ENCODE results near the gene HABP4. TPM values are rescaled to one million over a fixed set of nuclear protein-coding genes. Genes with fewer than 3 reads are reported as not detected.
A peak's percentile ranks its signal among the peaks of the same experiment; 100 is the strongest.

The HABP4 gene
- total and polyA plus RNA-seq, 9 of the 15 experiments (the other 6 are each of a cell fraction or from before 2014, with no cell fraction given), result 0.38 to 2.4 (median 1.9) TPM

DNA sequence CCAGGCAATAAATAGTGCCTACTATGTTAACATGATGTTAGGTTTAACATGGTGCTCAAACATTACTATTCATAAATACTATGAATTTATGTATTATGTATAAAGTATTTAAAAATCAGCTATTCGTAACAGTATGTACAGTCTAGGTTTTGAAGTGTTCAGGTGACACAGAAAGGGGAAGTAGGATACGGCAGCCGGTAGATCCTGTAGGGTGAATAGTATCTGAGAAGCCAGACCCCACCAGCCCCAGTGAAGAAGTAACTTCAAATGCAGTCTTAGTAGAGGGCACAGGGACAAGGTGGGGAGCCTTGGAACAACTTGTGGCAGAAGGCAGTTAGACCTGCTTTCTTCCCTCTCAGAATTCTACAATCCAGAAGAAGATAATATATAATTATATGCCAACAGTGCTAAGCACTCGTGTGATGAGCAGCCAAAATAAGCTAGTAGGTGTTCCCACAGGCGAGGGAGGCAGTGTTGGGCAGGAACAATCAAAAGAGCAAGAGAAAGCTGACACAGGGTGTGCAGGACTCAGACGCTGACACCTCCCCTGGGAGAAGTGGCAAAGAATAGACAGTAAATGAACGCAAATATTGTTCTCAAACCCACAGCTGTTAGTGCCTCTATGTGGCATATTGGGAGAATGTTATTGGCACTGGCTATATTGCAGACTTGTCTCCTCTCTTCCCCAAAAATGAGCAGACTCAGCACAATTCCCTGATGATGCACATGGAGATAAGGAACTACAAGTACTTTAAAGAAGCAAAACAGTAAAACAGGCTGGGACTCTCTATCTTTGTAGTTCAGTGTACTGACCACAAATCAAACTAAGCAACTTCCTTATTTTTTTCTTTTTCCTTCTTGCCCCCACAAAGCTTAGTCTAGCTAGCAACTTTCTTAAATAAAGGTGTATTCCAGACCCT is 36.4 kb upstream of the HABP4 start (continued):
- TF ChIP-seq DPF2 (IDR thresholded peaks at IDR 0.05), result 0 out of 2 replicates have a peak, but pooled peaks have one; percentile 18
- no peak for TF ChIP-seq ZNF24 (IDR thresholded peaks at IDR 0.05)
- TF ChIP-seq, protein P1, sequence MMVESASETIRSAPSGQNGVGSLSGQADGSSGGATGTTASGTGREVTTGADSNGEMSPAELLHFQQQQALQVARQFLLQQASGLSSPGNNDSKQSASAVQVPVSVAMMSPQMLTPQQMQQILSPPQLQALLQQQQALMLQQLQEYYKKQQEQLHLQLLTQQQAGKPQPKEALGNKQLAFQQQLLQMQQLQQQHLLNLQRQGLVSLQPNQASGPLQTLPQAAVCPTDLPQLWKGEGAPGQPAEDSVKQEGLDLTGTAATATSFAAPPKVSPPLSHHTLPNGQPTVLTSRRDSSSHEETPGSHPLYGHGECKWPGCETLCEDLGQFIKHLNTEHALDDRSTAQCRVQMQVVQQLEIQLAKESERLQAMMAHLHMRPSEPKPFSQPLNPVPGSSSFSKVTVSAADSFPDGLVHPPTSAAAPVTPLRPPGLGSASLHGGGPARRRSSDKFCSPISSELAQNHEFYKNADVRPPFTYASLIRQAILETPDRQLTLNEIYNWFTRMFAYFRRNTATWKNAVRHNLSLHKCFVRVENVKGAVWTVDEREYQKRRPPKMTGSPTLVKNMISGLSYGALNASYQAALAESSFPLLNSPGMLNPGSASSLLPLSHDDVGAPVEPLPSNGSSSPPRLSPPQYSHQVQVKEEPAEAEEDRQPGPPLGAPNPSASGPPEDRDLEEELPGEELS (CRISPR knock-in tag; IDR thresholded peaks at IDR 0.05; ENCODE audit: borderline replicate concordance), result no peak
- TF ChIP-seq, protein P2, sequence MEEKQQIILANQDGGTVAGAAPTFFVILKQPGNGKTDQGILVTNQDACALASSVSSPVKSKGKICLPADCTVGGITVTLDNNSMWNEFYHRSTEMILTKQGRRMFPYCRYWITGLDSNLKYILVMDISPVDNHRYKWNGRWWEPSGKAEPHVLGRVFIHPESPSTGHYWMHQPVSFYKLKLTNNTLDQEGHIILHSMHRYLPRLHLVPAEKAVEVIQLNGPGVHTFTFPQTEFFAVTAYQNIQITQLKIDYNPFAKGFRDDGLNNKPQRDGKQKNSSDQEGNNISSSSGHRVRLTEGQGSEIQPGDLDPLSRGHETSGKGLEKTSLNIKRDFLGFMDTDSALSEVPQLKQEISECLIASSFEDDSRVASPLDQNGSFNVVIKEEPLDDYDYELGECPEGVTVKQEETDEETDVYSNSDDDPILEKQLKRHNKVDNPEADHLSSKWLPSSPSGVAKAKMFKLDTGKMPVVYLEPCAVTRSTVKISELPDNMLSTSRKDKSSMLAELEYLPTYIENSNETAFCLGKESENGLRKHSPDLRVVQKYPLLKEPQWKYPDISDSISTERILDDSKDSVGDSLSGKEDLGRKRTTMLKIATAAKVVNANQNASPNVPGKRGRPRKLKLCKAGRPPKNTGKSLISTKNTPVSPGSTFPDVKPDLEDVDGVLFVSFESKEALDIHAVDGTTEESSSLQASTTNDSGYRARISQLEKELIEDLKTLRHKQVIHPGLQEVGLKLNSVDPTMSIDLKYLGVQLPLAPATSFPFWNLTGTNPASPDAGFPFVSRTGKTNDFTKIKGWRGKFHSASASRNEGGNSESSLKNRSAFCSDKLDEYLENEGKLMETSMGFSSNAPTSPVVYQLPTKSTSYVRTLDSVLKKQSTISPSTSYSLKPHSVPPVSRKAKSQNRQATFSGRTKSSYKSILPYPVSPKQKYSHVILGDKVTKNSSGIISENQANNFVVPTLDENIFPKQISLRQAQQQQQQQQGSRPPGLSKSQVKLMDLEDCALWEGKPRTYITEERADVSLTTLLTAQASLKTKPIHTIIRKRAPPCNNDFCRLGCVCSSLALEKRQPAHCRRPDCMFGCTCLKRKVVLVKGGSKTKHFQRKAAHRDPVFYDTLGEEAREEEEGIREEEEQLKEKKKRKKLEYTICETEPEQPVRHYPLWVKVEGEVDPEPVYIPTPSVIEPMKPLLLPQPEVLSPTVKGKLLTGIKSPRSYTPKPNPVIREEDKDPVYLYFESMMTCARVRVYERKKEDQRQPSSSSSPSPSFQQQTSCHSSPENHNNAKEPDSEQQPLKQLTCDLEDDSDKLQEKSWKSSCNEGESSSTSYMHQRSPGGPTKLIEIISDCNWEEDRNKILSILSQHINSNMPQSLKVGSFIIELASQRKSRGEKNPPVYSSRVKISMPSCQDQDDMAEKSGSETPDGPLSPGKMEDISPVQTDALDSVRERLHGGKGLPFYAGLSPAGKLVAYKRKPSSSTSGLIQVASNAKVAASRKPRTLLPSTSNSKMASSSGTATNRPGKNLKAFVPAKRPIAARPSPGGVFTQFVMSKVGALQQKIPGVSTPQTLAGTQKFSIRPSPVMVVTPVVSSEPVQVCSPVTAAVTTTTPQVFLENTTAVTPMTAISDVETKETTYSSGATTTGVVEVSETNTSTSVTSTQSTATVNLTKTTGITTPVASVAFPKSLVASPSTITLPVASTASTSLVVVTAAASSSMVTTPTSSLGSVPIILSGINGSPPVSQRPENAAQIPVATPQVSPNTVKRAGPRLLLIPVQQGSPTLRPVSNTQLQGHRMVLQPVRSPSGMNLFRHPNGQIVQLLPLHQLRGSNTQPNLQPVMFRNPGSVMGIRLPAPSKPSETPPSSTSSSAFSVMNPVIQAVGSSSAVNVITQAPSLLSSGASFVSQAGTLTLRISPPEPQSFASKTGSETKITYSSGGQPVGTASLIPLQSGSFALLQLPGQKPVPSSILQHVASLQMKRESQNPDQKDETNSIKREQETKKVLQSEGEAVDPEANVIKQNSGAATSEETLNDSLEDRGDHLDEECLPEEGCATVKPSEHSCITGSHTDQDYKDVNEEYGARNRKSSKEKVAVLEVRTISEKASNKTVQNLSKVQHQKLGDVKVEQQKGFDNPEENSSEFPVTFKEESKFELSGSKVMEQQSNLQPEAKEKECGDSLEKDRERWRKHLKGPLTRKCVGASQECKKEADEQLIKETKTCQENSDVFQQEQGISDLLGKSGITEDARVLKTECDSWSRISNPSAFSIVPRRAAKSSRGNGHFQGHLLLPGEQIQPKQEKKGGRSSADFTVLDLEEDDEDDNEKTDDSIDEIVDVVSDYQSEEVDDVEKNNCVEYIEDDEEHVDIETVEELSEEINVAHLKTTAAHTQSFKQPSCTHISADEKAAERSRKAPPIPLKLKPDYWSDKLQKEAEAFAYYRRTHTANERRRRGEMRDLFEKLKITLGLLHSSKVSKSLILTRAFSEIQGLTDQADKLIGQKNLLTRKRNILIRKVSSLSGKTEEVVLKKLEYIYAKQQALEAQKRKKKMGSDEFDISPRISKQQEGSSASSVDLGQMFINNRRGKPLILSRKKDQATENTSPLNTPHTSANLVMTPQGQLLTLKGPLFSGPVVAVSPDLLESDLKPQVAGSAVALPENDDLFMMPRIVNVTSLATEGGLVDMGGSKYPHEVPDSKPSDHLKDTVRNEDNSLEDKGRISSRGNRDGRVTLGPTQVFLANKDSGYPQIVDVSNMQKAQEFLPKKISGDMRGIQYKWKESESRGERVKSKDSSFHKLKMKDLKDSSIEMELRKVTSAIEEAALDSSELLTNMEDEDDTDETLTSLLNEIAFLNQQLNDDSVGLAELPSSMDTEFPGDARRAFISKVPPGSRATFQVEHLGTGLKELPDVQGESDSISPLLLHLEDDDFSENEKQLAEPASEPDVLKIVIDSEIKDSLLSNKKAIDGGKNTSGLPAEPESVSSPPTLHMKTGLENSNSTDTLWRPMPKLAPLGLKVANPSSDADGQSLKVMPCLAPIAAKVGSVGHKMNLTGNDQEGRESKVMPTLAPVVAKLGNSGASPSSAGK (IDR thresholded peaks at IDR 0.05), result peak; percentile 79
- no peak for TF ChIP-seq ETV5 (CRISPR knock-in tag; IDR thresholded peaks at IDR 0.05; ENCODE audit: low read depth)
- no peak for TF ChIP-seq MCM2 (IDR thresholded peaks at IDR 0.05; ENCODE audit: low read depth)
- no peak for TF ChIP-seq BCOR (IDR thresholded peaks at IDR 0.05)
- TF ChIP-seq HMG20A (CRISPR knock-in tag; conservative IDR thresholded peaks at IDR 0.05), result no peak
- no peak for TF ChIP-seq SUPT5H (IDR thresholded peaks at IDR 0.05)
- no peak for TF ChIP-seq GATAD2B (IDR thresholded peaks at IDR 0.05; ENCODE audit: borderline replicate concordance)
